ENCODE measurements around the gene ZBTB4.

DNA sequence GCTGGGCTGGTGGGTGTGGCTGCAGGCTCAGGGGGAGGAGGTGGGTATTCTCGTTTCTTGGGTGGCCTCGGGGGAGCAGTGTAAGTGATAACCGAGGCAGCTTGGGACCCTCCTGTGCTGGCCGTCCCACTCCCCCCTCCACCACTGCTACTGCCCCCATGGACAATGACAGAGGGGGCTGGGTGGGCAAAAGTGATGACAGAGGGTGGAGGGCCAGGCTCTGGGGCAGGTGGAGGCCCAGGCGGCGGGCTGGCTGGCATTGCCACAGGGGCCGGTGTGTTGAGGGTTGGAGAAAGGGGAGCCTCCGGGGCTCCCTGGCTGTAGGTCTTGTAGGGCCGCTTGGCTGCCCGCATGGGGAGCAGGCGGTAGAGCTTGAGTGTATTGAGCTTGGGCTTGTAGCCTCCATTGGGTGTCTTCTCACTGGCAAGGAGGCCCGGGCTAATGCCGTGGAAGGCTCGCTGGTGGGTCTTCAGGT is 16.0 kb downstream of the ZBTB4 start:
- TF ChIP-seq, protein P1, sequence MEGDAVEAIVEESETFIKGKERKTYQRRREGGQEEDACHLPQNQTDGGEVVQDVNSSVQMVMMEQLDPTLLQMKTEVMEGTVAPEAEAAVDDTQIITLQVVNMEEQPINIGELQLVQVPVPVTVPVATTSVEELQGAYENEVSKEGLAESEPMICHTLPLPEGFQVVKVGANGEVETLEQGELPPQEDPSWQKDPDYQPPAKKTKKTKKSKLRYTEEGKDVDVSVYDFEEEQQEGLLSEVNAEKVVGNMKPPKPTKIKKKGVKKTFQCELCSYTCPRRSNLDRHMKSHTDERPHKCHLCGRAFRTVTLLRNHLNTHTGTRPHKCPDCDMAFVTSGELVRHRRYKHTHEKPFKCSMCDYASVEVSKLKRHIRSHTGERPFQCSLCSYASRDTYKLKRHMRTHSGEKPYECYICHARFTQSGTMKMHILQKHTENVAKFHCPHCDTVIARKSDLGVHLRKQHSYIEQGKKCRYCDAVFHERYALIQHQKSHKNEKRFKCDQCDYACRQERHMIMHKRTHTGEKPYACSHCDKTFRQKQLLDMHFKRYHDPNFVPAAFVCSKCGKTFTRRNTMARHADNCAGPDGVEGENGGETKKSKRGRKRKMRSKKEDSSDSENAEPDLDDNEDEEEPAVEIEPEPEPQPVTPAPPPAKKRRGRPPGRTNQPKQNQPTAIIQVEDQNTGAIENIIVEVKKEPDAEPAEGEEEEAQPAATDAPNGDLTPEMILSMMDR (IDR thresholded peaks at IDR 0.05): no peak
- no peak for TF ChIP-seq POLR2A (IDR thresholded peaks at IDR 0.05)
